Adipocyte (in vitro differentiated cells): ENCODE data around the gene PPP1R26.
A peak's percentile ranks its signal among the peaks of the same experiment; 100 is the strongest.

Experiments used
- DNase-seq: peaks from one replicate; pipeline ENCODE4 v3.0.0-alpha.2; 2015; ENCODE audit warnings: low read depth
- H3K27me3 ChIP-seq: replicated peaks from 2 replicates; pipeline ENCODE4 v1.7.0; 2013; ENCODE audit warnings: mild to moderate bottlenecking, low read length, moderate library complexity; ENCODE audit not compliant: control insufficient read depth, insufficient read depth
- H3K36me3 ChIP-seq: 2 replicates; pipeline ENCODE4 v1.7.0; 2013; ENCODE audit warnings: low read length, mild to moderate bottlenecking, moderate library complexity; ENCODE audit not compliant: control insufficient read depth, insufficient read depth, severe bottlenecking
- H3K4me1 ChIP-seq: 2 replicates; pipeline ENCODE4 v1.7.0; 2013; ENCODE audit warnings: mild to moderate bottlenecking, low read length, moderate library complexity; ENCODE audit not compliant: control insufficient read depth, insufficient read depth
- H3K4me3 ChIP-seq: 2 replicates; pipeline ENCODE4 v1.7.0; 2013; ENCODE audit warnings: mild to moderate bottlenecking, low read length, moderate library complexity
- H3K9ac ChIP-seq: 2 replicates; pipeline ENCODE4 v1.7.0; 2013; ENCODE audit warnings: mild to moderate bottlenecking, low read length, moderate library complexity
- H3K9me3 ChIP-seq: 2 replicates; pipeline ENCODE4 v1.7.0; 2013; ENCODE audit warnings: mild to moderate bottlenecking, low read length, moderate library complexity; ENCODE audit not compliant: control insufficient read depth

Gene PPP1R26

GRCh38 chr9:135490980-135491464 lies 11.4 kb downstream of the PPP1R26 start:
- Histone ChIP-seq H3K36me3 (peaks cover 17% of the 10 kb centered on the region), H3K27me3 (no peaks in the 10 kb centered on the region), H3K4me1 (no peaks in the 10 kb centered on the region), H3K4me3 (no peak overlapping the region), H3K9ac (no peak overlapping the region), H3K9me3 (no peaks in the 10 kb centered on the region)
- no peak for DNase-seq

- Histone ChIP-seq H3K9me3 (no peaks in the 10 kb centered on the region), H3K4me3 (no peak overlapping the region), H3K27me3 (no peaks in the 10 kb centered on the region), H3K9ac (no peak overlapping the region), H3K4me1 (no peaks in the 10 kb centered on the region), H3K36me3 (peaks cover 11% of the 10 kb centered on the region)
- no peak for DNase-seq
Measured at GRCh38 chr9:135491764-135492163, 12.2 kb downstream of the PPP1R26 start.

DNA sequence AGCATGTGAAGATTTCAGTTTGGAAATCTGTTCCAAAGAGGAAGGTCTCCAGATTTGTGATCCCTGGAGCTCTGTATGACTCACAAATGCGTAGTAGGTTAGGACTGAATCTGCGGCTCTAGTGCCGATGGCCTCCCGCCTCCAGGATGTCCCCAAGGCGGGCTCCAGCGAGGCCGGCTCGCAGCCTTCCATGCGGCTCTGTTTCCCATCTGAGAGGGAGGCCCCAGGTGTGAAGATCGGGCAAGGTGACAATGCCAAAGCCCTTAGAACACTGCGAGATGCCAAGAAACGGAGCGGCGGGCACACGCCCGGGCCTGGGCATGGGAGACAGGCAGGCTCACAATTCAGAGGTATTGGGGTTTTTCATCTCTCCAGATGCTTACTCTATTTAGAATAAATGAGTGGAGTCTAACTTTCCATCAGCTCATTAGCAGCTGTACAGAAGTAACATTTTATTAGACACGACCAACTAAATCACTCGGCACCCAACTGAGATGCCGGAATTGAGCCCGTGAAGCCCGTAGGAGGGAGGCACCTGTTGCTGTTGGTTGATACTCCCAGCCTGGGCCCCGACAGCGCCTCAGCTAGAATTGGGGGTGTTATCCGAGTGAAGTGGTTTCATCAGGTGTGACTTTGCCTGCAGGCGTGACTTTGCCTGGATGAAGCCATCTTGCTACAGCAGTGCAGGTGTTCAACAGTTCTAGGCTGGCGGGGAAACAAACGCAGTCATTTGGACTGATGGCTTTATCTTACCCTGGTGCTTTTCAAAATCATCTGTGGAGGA lies 13.5 kb downstream of the PPP1R26 start:
- Histone ChIP-seq H3K9me3 (no peaks in the 10 kb centered on the region), H3K4me1 (no peaks in the 10 kb centered on the region), H3K27me3 (no peaks in the 10 kb centered on the region), H3K4me3 (no peak overlapping the region), H3K36me3 (peaks cover 5% of the 10 kb centered on the region), H3K9ac (no peak overlapping the region)
- DNase-seq = no peak

- H3K27me3 ChIP-seq = no peaks in the 10 kb centered on the region
- H3K4me3 ChIP-seq = no peak overlapping the region
- H3K4me1 ChIP-seq = peaks cover 7% of the 10 kb centered on the region
- H3K9me3 ChIP-seq = no peaks in the 10 kb centered on the region
- no peak overlapping the region for H3K9ac ChIP-seq
- DNase-seq = no peak
- H3K36me3 ChIP-seq = no peaks in the 10 kb centered on the region
Measured at GRCh38 chr9:135494791-135495559, 15.4 kb downstream of the PPP1R26 start.

DNA sequence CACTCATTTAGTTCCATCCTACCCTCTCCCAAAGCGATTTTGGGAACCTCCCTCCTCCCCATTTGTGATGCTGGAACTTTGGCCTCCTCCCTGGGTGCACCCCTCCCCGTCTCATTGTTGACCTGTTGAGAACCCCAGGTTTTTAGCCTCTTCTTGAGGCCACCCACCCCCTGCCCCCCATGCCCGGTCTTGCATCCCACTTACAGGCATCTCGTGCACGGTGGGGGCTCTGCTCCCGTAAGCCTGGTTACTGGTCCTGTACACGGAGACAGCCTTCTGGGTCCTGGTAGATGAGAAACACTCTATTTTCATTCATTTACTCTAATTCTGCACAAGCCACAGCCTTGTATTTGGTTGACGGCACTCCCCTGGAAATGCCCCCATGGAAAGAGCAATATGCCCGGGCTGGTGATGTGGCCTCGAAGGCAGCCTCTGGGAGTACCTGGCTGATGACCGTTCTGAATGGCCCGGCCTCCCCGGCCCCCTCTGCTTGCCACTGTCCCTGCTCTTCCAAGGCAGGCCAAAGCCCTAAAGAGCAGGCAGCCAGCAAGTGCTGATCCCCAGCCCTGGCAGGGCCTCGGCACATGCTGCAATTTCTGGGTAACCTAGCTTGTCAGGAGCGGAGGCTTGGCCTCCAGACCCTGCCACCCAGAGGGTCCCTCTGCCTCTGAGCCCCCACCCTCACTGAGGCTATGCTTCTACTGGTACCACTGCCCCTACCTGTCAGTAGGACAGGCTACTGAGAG lies 19.0 kb downstream of the PPP1R26 start:
- peak overlapping the region; percentile 90 for H3K4me3 ChIP-seq
- no peaks in the 10 kb centered on the region for H3K27me3 ChIP-seq
- H3K9ac ChIP-seq = peak overlapping the region; percentile 94
- no peak for DNase-seq
- peaks cover 18% of the 10 kb centered on the region for H3K4me1 ChIP-seq
- no peaks in the 10 kb centered on the region for H3K9me3 ChIP-seq
- H3K36me3 ChIP-seq = peaks cover 11% of the 10 kb centered on the region

- peak; percentile 96 for DNase-seq
- Histone ChIP-seq H3K9me3 (no peaks in the 10 kb centered on the region), H3K9ac (peak overlapping the region; percentile 94), H3K36me3 (peaks cover 20% of the 10 kb centered on the region), H3K27me3 (no peaks in the 10 kb centered on the region), H3K4me1 (peaks cover 18% of the 10 kb centered on the region), H3K4me3 (peak overlapping the region; percentile 90)
Measured at GRCh38 chr9:135499326-135500070, 19.9 kb downstream of the PPP1R26 start.

- Histone ChIP-seq H3K4me1 (peaks cover 18% of the 10 kb centered on the region), H3K27me3 (no peaks in the 10 kb centered on the region), H3K4me3 (peak overlapping the region; percentile 90), H3K9ac (peak overlapping the region; percentile 94), H3K36me3 (peaks cover 24% of the 10 kb centered on the region), H3K9me3 (no peaks in the 10 kb centered on the region)
- no peak for DNase-seq
Measured at GRCh38 chr9:135500071-135500524, 20.5 kb downstream of the PPP1R26 start.

DNA sequence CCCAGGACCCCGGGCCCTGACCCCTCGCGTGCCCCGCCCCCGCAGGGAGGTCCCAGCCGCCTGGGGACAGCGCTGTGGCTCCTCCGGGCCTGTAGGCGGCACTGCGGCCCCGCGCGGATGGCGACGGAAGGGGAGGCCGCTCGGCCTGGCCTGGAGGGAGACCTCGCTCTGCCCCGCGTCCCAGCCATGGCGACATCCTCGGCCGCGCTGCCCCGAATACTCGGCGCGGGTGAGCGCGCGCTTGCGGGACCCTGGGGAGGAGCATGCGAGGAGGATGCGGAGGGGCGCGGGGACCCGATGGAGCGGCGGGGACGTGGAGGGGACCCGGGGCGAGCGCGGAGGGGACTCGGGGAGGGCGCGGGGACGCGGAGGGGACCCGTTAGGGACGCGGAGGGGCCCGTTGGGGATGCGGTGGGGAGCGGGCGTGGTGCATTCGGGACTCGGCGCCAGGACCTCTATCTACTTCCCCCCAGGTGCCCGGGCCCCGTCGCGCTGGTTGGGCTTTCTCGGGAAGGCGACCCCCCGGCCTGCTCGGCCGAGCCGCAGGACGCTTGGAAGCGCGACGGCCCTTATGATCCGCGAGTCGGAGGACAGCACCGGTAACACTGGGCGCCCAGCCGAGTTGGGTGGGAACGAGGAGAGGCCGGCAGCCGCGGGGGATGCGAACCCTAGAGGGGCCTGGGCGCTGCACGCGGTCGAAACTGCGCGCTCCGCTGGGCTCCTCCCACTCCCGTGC lies 21.1 kb downstream of the PPP1R26 start, which contains the start of gene MRPS2:
Gene MRPS2, plus strand, starts transcription at position 158 of the 736 bp plus-strand sequence. Its CDS starts 29 bp downstream, at position 187.
- H3K36me3 ChIP-seq = peaks cover 26% of the 10 kb centered on the region
- peaks cover 18% of the 10 kb centered on the region for H3K4me1 ChIP-seq
- H3K9me3 ChIP-seq = no peaks in the 10 kb centered on the region
- DNase-seq = peak; percentile 95
- H3K9ac ChIP-seq = peak within 1 kb of the TSS; percentile 94
- H3K4me3 ChIP-seq = peak within 1 kb of the TSS; percentile 90
- H3K27me3 ChIP-seq = no peaks in the 10 kb centered on the region

DNA sequence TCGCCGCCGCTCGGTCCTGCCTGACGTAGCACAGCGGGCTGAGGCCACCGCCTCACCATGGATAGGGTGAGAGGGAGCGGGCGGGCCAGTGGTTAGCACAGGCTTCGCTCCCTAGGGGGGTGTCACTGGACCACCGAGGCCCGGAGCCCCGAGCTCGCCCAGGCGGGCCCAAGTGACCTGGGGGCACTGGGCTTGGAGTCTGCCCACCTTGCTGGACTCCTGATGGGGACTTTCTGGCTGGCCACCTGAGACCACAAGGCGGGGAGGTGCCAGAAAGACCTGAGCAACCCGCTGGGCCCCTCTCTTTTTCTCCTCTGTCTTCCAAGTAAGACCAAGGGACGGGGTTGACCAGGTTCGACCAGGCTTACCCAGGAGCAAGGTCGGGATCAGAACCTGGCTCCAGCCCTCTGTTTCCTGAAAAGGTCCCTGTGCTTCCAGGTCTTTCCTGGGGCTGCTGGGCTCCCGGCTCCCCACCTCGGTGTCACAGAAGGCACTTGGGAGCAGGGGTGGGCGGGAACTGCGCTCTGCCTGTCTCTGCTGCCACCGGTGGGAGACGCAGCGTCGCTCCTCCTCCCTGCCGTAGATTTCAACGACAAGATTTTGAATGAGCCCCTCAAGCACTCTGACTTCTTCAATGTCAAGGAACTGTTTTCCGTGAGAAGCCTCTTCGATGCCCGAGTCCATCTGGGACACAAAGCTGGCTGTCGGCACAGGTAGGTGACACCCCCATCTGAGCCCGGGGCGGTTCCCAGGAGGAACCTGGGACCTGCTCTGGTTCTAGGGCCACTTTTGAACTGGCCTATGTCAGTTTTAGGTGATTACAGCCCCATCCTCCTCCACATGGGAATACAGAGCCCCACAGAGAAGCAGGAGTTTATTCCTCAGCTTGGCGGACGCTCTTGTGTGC lies 21.9 kb downstream of the PPP1R26 start:
- peak; percentile 79 for DNase-seq

More for the DNA sequence above, 21.9 kb downstream of the PPP1R26 start:
- Histone ChIP-seq H3K4me1 (peaks cover 18% of the 10 kb centered on the region), H3K4me3 (peak overlapping the region; percentile 90), H3K27me3 (no peaks in the 10 kb centered on the region), H3K36me3 (peaks cover 26% of the 10 kb centered on the region), H3K9me3 (no peaks in the 10 kb centered on the region), H3K9ac (peak overlapping the region; percentile 94)
